ENCODE data around the gene KCNQ1. TPM values are rescaled to one million over a fixed set of nuclear protein-coding genes. Genes with fewer than 3 reads are reported as not detected.

KCNQ1 gene
- total RNA-seq, 1 donor from 2014 or later = 96.4 TPM

- no peak for DNase-seq (ENCODE audit: low spot score)
These were observed 221.0 kb downstream of the KCNQ1 start for GRCh38 chr11:2665526-2666400.

- peak; percentile 32 for DNase-seq (ENCODE audit: low spot score)
These were observed 221.6 kb downstream of the KCNQ1 start for GRCh38 chr11:2666401-2666741.

- peak; percentile 9 for DNase-seq (ENCODE audit: low spot score)
These were observed 222.2 kb downstream of the KCNQ1 start for GRCh38 chr11:2666828-2667570.

DNA sequence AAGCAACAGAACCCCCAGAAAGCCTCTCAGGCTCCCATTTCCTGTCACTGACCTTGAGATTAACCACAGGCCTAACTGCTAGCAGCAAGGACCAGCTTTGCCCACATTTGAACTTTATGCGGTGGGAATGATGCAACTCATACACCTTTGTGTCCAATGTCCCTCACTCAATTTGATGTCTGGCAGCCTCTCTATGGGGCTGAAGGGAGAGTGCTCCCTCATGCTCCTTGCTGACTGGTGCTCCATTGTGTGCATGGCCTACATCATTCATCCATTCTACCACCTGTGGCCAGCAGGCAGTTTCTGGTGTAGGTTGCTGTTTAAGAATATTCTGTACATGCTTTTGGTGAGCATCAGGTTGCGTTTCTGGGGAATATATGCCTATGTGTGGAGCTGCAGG, 223.1 kb downstream of the KCNQ1 start:
- DNase-seq (ENCODE audit: low spot score) = no peak

DNA sequence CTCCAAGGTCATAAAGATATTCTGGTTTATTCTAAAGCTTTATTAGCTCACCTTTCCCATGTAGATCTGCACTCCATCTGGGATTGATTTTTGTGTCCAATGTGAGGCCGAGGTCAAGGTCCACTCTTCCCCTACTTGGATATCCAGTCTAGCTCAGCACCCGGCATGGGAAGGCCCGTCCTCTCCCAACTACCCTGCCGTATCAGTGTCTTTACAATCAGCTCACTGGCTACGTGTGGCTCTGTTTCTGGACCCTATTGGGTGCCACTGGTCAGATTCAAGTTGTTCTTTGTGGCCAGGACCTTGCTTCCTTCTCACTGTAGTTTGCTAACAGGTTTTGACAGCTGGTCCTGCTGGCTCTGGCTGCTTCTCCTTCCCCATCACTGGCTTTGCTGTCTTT, 224.1 kb downstream of the KCNQ1 start:
- peak; percentile 62 for DNase-seq (ENCODE audit: low spot score)

GRCh38 chr11:2669634-2670469, 225.0 kb downstream of the KCNQ1 start:
- DNase-seq (ENCODE audit: low spot score) = no peak

- no peak for DNase-seq (ENCODE audit: low spot score)
These were observed 225.8 kb downstream of the KCNQ1 start for GRCh38 chr11:2670541-2671100.

DNA sequence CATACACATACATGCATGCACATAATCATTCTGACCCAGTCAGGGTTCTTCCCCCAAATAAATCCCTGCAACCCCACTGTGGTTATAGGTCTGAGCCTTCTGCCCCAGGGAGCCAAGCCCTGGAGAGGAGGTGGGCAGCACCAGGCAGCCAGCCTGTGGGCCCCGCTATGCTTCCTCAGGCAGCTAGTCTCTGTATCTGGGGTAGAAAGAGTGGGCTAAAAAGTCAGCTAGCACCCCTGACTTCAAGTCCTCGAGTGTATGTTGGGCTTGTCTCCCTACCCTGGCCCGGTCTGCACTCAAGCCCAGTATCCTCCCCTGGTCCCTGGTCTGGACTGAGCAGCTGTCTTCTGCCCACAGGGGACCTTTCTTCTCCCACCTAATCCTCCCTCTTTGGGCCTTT, 226.9 kb downstream of the KCNQ1 start:
- no peak for DNase-seq (ENCODE audit: low spot score)

DNA sequence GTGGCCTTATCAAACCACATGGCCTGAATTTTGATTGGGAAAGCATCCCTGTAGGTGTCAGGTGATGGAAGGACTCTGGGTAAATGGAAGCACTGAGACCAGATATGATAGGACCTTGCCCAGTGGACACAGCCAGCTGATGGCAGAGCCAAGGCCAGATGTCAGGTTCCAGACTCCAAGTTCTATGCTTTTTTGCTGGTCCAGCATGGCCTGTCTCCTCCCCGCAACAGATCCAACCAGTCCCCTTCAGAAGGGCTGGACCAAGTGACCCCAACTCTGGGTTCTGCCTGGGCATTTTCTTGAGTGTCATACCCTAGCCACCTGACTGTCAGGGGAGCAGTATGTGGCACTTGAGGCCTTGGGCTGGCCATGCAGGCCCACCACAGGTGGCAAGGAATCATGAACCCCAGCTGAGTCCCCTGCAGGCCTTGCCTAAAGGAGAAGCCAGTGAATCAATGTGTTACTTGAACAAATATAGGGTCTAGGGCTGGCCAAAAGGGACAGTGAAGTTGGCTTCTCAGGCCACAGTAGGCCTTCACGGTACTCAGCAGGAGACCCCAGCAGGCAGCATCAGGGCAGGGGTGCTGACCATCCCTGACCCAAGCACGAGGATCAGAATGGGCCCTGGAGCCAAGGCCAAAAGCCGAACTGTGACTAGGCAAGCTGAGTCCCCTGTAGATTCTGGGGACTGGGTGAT, 227.9 kb downstream of the KCNQ1 start:
- no peak for DNase-seq (ENCODE audit: low spot score)

DNA sequence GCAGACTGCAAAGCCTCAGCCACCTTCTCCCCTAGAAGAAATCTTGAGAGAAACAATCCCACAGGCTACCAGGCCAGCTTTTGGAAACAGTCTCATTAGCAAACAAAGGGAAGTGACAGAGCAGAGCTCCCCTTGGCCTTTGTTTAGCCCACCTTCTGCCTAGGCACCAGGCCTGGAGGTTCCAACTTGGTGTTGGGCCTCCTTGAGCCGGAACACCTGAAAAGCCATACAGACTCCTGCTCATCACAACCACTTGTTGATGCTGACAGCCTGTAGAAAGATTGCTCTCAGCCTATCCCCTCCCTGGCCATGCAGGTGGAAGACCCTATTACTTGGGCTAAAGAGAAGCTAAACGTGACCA, 228.4 kb downstream of the KCNQ1 start:
- no peak for DNase-seq (ENCODE audit: low spot score)

DNA sequence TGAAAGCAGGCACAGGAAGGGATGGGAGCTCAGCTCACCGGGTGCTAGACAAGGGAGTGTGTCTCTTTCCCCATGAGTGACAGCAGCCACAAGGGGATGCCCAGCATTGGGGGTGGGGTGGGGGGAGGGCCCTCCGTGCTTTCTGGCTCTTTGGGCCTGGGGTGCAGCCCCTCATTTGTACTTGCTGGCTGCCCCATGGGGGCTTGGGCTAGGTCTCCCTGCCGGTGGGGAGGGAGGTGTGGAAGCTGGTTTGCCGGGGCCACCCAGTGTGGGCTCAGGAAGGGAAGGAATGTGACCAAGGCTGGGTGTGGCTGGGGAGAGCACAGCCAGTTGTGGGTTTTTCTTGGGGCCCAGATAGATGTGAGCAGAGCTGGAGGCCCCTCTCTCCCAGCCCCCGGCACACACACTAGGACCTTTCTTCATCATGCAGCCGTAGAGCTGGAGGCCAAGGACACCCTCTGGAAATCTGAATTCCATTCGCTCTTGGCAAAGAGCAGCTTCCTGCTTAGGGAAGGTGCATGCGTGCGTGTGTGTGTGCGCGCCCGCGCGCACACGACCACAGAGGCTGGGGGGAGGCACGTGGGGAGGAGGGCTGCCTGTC, 229.2 kb downstream of the KCNQ1 start:
- DNase-seq (ENCODE audit: low spot score) = no peak

- no peak for DNase-seq (ENCODE audit: low spot score)
These were observed 229.9 kb downstream of the KCNQ1 start for GRCh38 chr11:2674658-2675131.

GRCh38 chr11:2675540-2675939, 230.7 kb downstream of the KCNQ1 start:
- DNase-seq (ENCODE audit: low spot score) = no peak

DNA sequence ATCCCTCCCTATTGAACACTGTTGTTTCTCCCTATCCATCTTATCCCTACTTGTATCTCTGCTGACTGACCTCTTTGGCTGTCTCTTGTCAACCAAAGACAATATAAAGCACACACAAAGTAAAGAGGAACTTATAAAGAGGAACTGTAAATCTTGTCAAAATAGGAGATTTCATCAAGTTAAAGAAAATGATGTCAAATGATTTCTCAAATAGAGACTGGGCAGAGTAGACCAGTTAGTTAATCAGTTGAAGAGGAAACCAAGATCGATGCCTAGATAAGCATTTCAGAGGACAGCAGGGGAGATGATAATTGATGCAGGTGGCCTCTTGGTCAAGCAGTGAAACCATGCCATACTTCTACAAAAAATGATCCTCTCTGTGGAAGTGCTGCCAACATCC, 232.3 kb downstream of the KCNQ1 start:
- DNase-seq (ENCODE audit: low spot score) = no peak

GRCh38 chr11:2678396-2678795, 233.6 kb downstream of the KCNQ1 start:
- no peak for DNase-seq (ENCODE audit: low spot score)

GRCh38 chr11:2679011-2679676, 234.3 kb downstream of the KCNQ1 start:
- no peak for DNase-seq (ENCODE audit: low spot score)

DNA sequence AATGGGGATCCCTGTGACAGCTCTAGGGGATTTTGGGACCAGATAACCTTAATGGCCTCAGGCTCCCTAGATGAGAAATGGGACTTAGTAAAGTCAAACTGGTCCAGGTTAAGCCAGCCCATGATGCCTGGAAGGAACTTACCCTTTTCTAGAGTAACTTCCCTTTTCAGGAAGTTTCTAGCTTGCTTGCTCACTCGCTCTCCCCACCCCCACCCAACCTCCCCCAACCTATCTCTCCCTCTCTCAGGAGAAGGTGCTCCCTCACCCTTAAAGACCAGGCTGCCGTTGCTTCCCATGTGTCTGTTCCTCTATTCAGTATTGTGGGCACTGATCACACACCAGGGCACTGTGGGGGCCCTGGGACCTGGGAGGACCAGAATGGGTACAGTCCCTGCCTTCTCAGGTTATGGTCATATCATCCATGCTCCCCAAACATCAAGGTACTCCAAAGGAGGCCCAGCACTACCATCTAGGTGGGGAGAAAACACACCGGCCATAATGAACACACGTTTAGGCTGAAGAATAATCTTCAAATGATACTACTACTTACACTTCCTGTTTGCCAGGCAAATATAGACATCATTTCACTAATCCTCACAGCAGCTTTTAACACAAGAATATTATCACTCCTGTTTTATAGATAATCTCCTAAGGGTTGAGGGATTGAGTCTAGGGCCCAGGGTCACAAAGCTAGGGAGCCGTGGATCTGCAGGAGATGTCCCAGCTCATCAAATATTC, 236.8 kb downstream of the KCNQ1 start:
- no peak for DNase-seq (ENCODE audit: low spot score)

DNA sequence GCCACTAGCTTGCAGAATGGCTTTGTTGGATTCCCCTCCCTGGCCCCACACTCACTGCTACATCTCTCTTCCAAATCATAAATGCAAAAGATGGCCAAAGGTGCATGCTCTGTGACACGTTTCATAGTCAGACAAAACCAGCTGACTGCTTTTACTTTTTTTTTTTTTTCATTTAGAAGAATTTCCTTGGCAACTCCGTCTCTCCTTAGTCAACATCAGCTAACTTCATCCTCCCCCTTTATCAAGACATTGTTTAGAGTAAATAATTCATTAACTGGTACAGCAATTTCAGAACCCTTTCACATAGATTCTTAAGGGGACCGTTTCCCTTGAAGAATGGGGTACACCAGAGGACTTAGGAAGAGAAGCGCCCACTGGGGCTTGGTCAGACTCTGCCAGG, 239.0 kb downstream of the KCNQ1 start:
- no peak for DNase-seq (ENCODE audit: low spot score)

GRCh38 chr11:2684581-2684980, 239.8 kb downstream of the KCNQ1 start:
- DNase-seq (ENCODE audit: low spot score) = no peak

GRCh38 chr11:2685051-2685450, 240.2 kb downstream of the KCNQ1 start:
- no peak for DNase-seq (ENCODE audit: low spot score)

All from mucosa of gallbladder (tissue), 1 donor.